Measurements from ENCODE around the gene FAS. TPM values are rescaled to one million over a fixed set of nuclear protein-coding genes. Genes with fewer than 3 reads are reported as not detected.

Gene FAS
- 6.1 to 6.8 TPM (median 6.3 TPM) in 3 replicates for total RNA-seq

- no peaks in the 10 kb centered on the region for H3K9me3 Mint-ChIP-seq
- peak within 1 kb of the TSS; percentile 91 for H3K27ac Mint-ChIP-seq
- peaks cover 28% of the 10 kb centered on the region for H3K4me1 Mint-ChIP-seq
- DNase-seq (ENCODE audit: low spot score in 2 of 2, unreplicated experiment in 2 of 2): peak; percentile 30 to 54
- no peaks in the 10 kb centered on the region for H3K36me3 Mint-ChIP-seq
- peak within 1 kb of the TSS; percentile 85 for H3K4me3 Mint-ChIP-seq
- TF ChIP-seq, protein P1, sequence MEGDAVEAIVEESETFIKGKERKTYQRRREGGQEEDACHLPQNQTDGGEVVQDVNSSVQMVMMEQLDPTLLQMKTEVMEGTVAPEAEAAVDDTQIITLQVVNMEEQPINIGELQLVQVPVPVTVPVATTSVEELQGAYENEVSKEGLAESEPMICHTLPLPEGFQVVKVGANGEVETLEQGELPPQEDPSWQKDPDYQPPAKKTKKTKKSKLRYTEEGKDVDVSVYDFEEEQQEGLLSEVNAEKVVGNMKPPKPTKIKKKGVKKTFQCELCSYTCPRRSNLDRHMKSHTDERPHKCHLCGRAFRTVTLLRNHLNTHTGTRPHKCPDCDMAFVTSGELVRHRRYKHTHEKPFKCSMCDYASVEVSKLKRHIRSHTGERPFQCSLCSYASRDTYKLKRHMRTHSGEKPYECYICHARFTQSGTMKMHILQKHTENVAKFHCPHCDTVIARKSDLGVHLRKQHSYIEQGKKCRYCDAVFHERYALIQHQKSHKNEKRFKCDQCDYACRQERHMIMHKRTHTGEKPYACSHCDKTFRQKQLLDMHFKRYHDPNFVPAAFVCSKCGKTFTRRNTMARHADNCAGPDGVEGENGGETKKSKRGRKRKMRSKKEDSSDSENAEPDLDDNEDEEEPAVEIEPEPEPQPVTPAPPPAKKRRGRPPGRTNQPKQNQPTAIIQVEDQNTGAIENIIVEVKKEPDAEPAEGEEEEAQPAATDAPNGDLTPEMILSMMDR (IDR thresholded peaks at IDR 0.05; ENCODE audit: unreplicated experiment): no peak
- H3K27me3 Mint-ChIP-seq (ENCODE audit: low read depth): peaks cover 7% of the 10 kb centered on the region
These were observed at the start of gene FAS for GRCh38 chr10:88990384-88991160. TSS of gene FAS (plus strand) at chr10:88990798. CDS start at chr10:88990877, 79 bp downstream.

GRCh38 chr10:88941026-88941425 lies 49.6 kb upstream of the FAS start:
- no peaks in the 10 kb centered on the region for H3K9me3 Mint-ChIP-seq
- TF ChIP-seq, protein P1 (IDR thresholded peaks at IDR 0.05; ENCODE audit: unreplicated experiment): no peak
- DNase-seq (ENCODE audit: low spot score in 2 of 2, unreplicated experiment in 2 of 2): no peak
- H3K27me3 Mint-ChIP-seq (ENCODE audit: low read depth): no peaks in the 10 kb centered on the region
- no peaks in the 10 kb centered on the region for H3K4me1 Mint-ChIP-seq
- no peak overlapping the region for H3K27ac Mint-ChIP-seq
- peaks cover 2% of the 10 kb centered on the region for H3K36me3 Mint-ChIP-seq
- H3K4me3 Mint-ChIP-seq: no peak overlapping the region

GRCh38 chr10:88943778-88944177 lies 46.8 kb upstream of the FAS start:
- Mint-ChIP-seq H3K4me1 (no peaks in the 10 kb centered on the region), H3K9me3 (no peaks in the 10 kb centered on the region), H3K4me3 (no peak overlapping the region), H3K27me3 (ENCODE audit: low read depth) (no peaks in the 10 kb centered on the region), H3K27ac (no peak overlapping the region), H3K36me3 (peaks cover 2% of the 10 kb centered on the region)
- DNase-seq (ENCODE audit: low spot score in 2 of 2, unreplicated experiment in 2 of 2): no peak
- TF ChIP-seq, protein P1 (IDR thresholded peaks at IDR 0.05; ENCODE audit: unreplicated experiment): no peak

GRCh38 chr10:88944813-88945212 lies 45.8 kb upstream of the FAS start:
- Mint-ChIP-seq H3K36me3 (peaks cover 2% of the 10 kb centered on the region), H3K9me3 (no peaks in the 10 kb centered on the region), H3K4me1 (no peaks in the 10 kb centered on the region), H3K27ac (no peak overlapping the region), H3K4me3 (no peak overlapping the region), H3K27me3 (ENCODE audit: low read depth) (no peaks in the 10 kb centered on the region)
- TF ChIP-seq, protein P1 (IDR thresholded peaks at IDR 0.05; ENCODE audit: unreplicated experiment): no peak
- DNase-seq (ENCODE audit: low spot score in 2 of 2, unreplicated experiment in 2 of 2): no peak

DNA sequence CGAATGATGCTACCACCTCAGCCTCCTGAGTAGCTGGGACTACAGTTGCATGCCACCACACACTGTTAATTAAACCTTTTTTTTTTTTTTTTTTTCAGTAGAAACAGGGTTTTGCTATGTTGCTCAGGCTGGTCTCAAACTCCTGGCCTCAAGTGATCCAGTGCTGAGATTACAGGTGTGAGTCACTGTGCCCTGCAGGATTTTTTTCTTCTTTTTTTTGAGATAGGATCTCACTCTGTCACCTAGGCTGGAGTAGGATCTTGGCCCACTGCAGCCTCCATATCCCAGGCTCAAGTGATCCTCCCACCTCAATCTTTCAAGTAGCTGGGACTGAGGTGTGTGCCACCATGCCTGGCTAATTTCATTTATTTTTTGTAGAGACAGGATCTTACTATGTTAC lies 44.4 kb upstream of the FAS start:
- peaks cover under 1% of the 10 kb centered on the region for H3K36me3 Mint-ChIP-seq
- H3K4me1 Mint-ChIP-seq: peaks cover 13% of the 10 kb centered on the region
- H3K4me3 Mint-ChIP-seq: no peak overlapping the region
- H3K27ac Mint-ChIP-seq: no peak overlapping the region
- no peak for DNase-seq (ENCODE audit: low spot score in 2 of 2, unreplicated experiment in 2 of 2)
- H3K27me3 Mint-ChIP-seq (ENCODE audit: low read depth): no peaks in the 10 kb centered on the region
- no peaks in the 10 kb centered on the region for H3K9me3 Mint-ChIP-seq
- TF ChIP-seq, protein P1 (IDR thresholded peaks at IDR 0.05; ENCODE audit: unreplicated experiment): no peak
